Measurements from ENCODE around the gene PRRG2.

GRCh38 chr19:49636233-49636932 lies 55.3 kb downstream of the PRRG2 start:
- TF ChIP-seq REST (IDR thresholded peaks at IDR 0.05; ENCODE audit: low read depth) (no peak), EP300 (IDR thresholded peaks at IDR 0.05; ENCODE audit: borderline replicate concordance) (no peak), RAD21 (IDR thresholded peaks at IDR 0.05; ENCODE audit: low read depth) (no peak), YY1 (IDR thresholded peaks at IDR 0.05; ENCODE audit: low read depth) (no peak), MAX (IDR thresholded peaks at IDR 0.05) (no peak)
